Measurements from ENCODE around the gene ZNF831.
A peak's percentile ranks its signal among the peaks of the same experiment; 100 is the strongest.

The ZNF831 gene

GRCh38 chr20:59214606-59215547 lies 51.3 kb downstream of the ZNF831 start:
- Mint-ChIP-seq H3K4me1 (ENCODE audit: low read depth) (peaks cover 6% of the 10 kb centered on the region), H3K9me3 (no peaks in the 10 kb centered on the region), H3K4me3 (no peak overlapping the region), H3K27me3 (no peaks in the 10 kb centered on the region), H3K36me3 (ENCODE audit: low read depth) (peaks cover 35% of the 10 kb centered on the region), H3K27ac (no peak overlapping the region)
- DNase-seq, result no peak

- H3K27ac Mint-ChIP-seq, result no peak overlapping the region
- peaks cover 27% of the 10 kb centered on the region for H3K4me1 Mint-ChIP-seq (ENCODE audit: low read depth)
- H3K4me3 Mint-ChIP-seq, result no peak overlapping the region
- H3K9me3 Mint-ChIP-seq, result no peaks in the 10 kb centered on the region
- peaks cover 22% of the 10 kb centered on the region for H3K36me3 Mint-ChIP-seq (ENCODE audit: low read depth)
- H3K27me3 Mint-ChIP-seq, result no peaks in the 10 kb centered on the region
- no peak for DNase-seq
Observed at GRCh38 chr20:59217173-59217572, 53.6 kb downstream of the ZNF831 start.

GRCh38 chr20:59217794-59218280 lies 54.2 kb downstream of the ZNF831 start:
- no peaks in the 10 kb centered on the region for H3K27me3 Mint-ChIP-seq
- no peak overlapping the region for H3K4me3 Mint-ChIP-seq
- no peaks in the 10 kb centered on the region for H3K9me3 Mint-ChIP-seq
- no peak for DNase-seq
- H3K27ac Mint-ChIP-seq, result peak overlapping the region; percentile 41
- peaks cover 23% of the 10 kb centered on the region for H3K36me3 Mint-ChIP-seq (ENCODE audit: low read depth)
- peaks cover 32% of the 10 kb centered on the region for H3K4me1 Mint-ChIP-seq (ENCODE audit: low read depth)

GRCh38 chr20:59219211-59219610 lies 55.6 kb downstream of the ZNF831 start:
- peaks cover 16% of the 10 kb centered on the region for H3K36me3 Mint-ChIP-seq (ENCODE audit: low read depth)
- H3K9me3 Mint-ChIP-seq, result no peaks in the 10 kb centered on the region
- H3K4me1 Mint-ChIP-seq (ENCODE audit: low read depth), result peaks cover 39% of the 10 kb centered on the region
- no peak overlapping the region for H3K4me3 Mint-ChIP-seq
- H3K27ac Mint-ChIP-seq, result peak overlapping the region; percentile 3
- no peaks in the 10 kb centered on the region for H3K27me3 Mint-ChIP-seq
- no peak for DNase-seq

GRCh38 chr20:59220161-59220560 lies 56.5 kb downstream of the ZNF831 start:
- H3K27ac Mint-ChIP-seq, result peak overlapping the region; percentile 22
- H3K9me3 Mint-ChIP-seq, result no peaks in the 10 kb centered on the region
- H3K4me3 Mint-ChIP-seq, result no peak overlapping the region
- H3K36me3 Mint-ChIP-seq (ENCODE audit: low read depth), result peaks cover 11% of the 10 kb centered on the region
- peaks cover 37% of the 10 kb centered on the region for H3K4me1 Mint-ChIP-seq (ENCODE audit: low read depth)
- H3K27me3 Mint-ChIP-seq, result no peaks in the 10 kb centered on the region
- no peak for DNase-seq

- no peaks in the 10 kb centered on the region for H3K9me3 Mint-ChIP-seq
- H3K36me3 Mint-ChIP-seq (ENCODE audit: low read depth), result peaks cover 9% of the 10 kb centered on the region
- DNase-seq, result no peak
- H3K27ac Mint-ChIP-seq, result peak overlapping the region; percentile 22
- peaks cover 38% of the 10 kb centered on the region for H3K4me1 Mint-ChIP-seq (ENCODE audit: low read depth)
- H3K4me3 Mint-ChIP-seq, result peak overlapping the region; percentile 63
- H3K27me3 Mint-ChIP-seq, result no peaks in the 10 kb centered on the region
Observed at GRCh38 chr20:59221049-59221706, 57.6 kb downstream of the ZNF831 start.

GRCh38 chr20:59221707-59222252 lies 58.2 kb downstream of the ZNF831 start:
- no peak for DNase-seq
- no peaks in the 10 kb centered on the region for H3K9me3 Mint-ChIP-seq
- H3K4me3 Mint-ChIP-seq, result peak overlapping the region; percentile 63
- no peaks in the 10 kb centered on the region for H3K27me3 Mint-ChIP-seq
- H3K27ac Mint-ChIP-seq, result peak overlapping the region; percentile 31
- peaks cover 38% of the 10 kb centered on the region for H3K4me1 Mint-ChIP-seq (ENCODE audit: low read depth)
- H3K36me3 Mint-ChIP-seq (ENCODE audit: low read depth), result peaks cover 7% of the 10 kb centered on the region

GRCh38 chr20:59222253-59223181 lies 58.9 kb downstream of the ZNF831 start:
- Mint-ChIP-seq H3K27ac (peak overlapping the region; percentile 86), H3K4me3 (peak overlapping the region; percentile 74), H3K27me3 (no peaks in the 10 kb centered on the region), H3K4me1 (ENCODE audit: low read depth) (peaks cover 38% of the 10 kb centered on the region), H3K9me3 (no peaks in the 10 kb centered on the region), H3K36me3 (ENCODE audit: low read depth) (peaks cover 11% of the 10 kb centered on the region)
- DNase-seq, result peak; percentile 92

GRCh38 chr20:59223182-59223601 lies 59.6 kb downstream of the ZNF831 start:
- H3K36me3 Mint-ChIP-seq (ENCODE audit: low read depth), result peaks cover 13% of the 10 kb centered on the region
- no peaks in the 10 kb centered on the region for H3K9me3 Mint-ChIP-seq
- no peak overlapping the region for H3K4me3 Mint-ChIP-seq
- no peak for DNase-seq
- H3K4me1 Mint-ChIP-seq (ENCODE audit: low read depth), result peaks cover 38% of the 10 kb centered on the region
- H3K27ac Mint-ChIP-seq, result no peak overlapping the region
- no peaks in the 10 kb centered on the region for H3K27me3 Mint-ChIP-seq

GRCh38 chr20:59223750-59224149 lies 60.1 kb downstream of the ZNF831 start:
- no peak overlapping the region for H3K27ac Mint-ChIP-seq
- H3K27me3 Mint-ChIP-seq, result no peaks in the 10 kb centered on the region
- no peak for DNase-seq
- peaks cover 17% of the 10 kb centered on the region for H3K36me3 Mint-ChIP-seq (ENCODE audit: low read depth)
- H3K9me3 Mint-ChIP-seq, result no peaks in the 10 kb centered on the region
- H3K4me3 Mint-ChIP-seq, result no peak overlapping the region
- peaks cover 38% of the 10 kb centered on the region for H3K4me1 Mint-ChIP-seq (ENCODE audit: low read depth)

GRCh38 chr20:59224236-59224635 lies 60.6 kb downstream of the ZNF831 start:
- no peak overlapping the region for H3K27ac Mint-ChIP-seq
- no peaks in the 10 kb centered on the region for H3K27me3 Mint-ChIP-seq
- peaks cover 22% of the 10 kb centered on the region for H3K36me3 Mint-ChIP-seq (ENCODE audit: low read depth)
- DNase-seq, result no peak
- no peak overlapping the region for H3K4me3 Mint-ChIP-seq
- peaks cover 38% of the 10 kb centered on the region for H3K4me1 Mint-ChIP-seq (ENCODE audit: low read depth)
- H3K9me3 Mint-ChIP-seq, result peaks cover 3% of the 10 kb centered on the region

- H3K27ac Mint-ChIP-seq, result no peak overlapping the region
- H3K4me3 Mint-ChIP-seq, result no peak overlapping the region
- H3K4me1 Mint-ChIP-seq (ENCODE audit: low read depth), result peaks cover 15% of the 10 kb centered on the region
- no peaks in the 10 kb centered on the region for H3K27me3 Mint-ChIP-seq
- peaks cover 3% of the 10 kb centered on the region for H3K9me3 Mint-ChIP-seq
- no peak for DNase-seq
- H3K36me3 Mint-ChIP-seq (ENCODE audit: low read depth), result peaks cover 57% of the 10 kb centered on the region
Observed at GRCh38 chr20:59230385-59230784, 66.8 kb downstream of the ZNF831 start.

- no peak for DNase-seq
- Mint-ChIP-seq H3K4me3 (no peak overlapping the region), H3K27ac (no peak overlapping the region), H3K27me3 (no peaks in the 10 kb centered on the region), H3K36me3 (ENCODE audit: low read depth) (peaks cover 60% of the 10 kb centered on the region), H3K9me3 (peaks cover 3% of the 10 kb centered on the region), H3K4me1 (ENCODE audit: low read depth) (peaks cover 18% of the 10 kb centered on the region)
Observed at GRCh38 chr20:59231124-59231804, 67.6 kb downstream of the ZNF831 start.
